NCI-H774 (cell line): ENCODE data around the gene POLR1E.

Experiments used
- DNase-seq: peaks from one replicate; lab custom pipeline; 2025; lab: John Stamatoyannopoulos, UW

Gene POLR1E

DNA sequence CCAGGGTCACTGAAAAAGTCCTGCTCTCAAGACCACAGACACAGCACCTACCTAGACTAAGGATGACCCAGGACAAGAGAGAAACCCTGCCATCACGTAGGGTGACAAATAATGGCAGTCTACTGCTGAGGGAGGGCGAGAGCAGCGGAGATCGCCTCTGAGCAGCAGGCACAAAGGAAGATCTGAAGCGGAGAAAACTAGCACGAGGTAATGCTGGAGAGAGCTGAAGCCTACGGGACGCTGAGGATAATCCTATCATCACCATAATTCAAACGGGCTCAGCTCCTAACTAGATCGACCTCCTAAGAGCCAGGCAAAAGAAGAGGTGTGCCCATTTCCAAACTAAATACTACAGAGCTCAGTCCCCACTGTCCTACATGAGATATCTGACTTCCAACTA, 49.2 kb downstream of the POLR1E start:
- DNase-seq = no peak

DNA sequence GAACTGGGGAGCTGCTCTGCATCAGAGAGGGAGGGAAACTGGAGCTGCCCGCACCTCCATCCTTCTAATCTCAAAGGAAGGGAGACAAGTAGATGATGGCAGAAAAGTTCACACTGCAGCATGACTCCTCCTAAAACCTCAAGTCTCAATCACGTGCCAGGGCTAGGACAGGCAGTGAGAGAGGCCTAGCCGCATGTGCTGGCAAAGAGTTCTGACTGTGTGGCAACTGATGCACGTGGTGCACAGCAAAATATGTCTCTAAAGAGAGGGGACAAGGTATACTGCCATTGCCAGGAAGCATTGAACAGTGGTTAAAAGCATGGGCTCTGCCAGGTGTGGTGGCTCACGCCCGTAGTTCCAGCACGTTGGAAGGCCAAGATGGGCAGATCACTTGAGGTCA, 52.4 kb downstream of the POLR1E start:
- no peak for DNase-seq

DNA sequence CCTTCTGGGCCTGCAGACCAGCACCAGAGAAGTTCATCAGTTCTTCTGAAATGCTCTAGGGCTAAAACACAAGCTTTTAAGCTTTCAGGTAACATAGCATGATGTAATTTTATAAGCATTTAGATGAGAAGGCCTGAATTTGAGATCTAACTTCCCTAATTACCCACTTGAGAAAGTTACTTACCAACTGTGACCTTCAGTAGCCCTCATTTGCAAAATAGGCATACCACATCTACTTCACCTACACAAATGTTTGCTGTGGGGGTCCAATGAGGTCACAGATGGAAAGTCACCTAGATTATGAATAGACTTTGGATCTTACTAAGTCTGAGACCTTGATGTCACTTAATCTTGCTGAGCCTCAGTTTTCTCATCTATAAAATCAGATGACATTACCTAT, 53.9 kb downstream of the POLR1E start:
- no peak for DNase-seq

DNA sequence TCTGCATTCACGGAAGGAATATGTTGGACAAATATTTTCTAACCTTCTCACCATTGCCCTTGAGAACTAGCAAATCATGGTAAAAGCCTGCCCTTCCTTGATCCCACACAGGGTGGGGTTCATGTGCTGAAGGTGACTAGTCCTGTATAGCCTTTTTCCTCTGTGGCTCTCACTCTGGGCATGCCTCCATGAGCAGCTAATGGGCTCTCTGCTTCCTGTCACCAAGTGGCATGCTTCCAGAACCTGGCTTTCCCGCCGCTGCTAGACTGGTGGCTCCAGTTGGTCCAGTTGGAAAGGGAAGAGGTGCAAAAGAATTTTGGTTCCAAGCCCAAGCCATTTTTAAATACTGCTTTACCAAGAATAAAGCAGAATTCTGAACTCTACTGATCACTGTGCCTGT, 54.9 kb downstream of the POLR1E start:
- DNase-seq = no peak

DNA sequence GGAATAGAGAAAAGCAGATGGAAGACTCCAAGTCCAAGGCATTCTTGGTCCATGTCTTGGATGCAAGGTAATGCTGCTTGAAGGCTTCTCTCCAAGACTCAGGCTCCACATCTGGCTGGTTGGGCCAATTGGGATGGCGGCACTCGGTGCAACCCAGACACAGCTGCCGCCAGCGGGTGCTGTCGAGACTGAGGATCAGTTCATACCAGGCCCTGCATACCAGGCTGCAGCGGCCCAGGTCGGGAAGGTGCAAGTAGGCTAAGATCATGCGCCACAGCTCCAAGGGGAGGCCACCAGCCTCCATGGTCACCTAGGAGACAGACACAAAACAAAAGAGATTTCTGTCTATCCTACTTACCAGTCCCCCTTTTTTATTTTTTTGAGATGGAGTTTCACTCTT, 55.7 kb downstream of the POLR1E start:
- DNase-seq = no peak

DNA sequence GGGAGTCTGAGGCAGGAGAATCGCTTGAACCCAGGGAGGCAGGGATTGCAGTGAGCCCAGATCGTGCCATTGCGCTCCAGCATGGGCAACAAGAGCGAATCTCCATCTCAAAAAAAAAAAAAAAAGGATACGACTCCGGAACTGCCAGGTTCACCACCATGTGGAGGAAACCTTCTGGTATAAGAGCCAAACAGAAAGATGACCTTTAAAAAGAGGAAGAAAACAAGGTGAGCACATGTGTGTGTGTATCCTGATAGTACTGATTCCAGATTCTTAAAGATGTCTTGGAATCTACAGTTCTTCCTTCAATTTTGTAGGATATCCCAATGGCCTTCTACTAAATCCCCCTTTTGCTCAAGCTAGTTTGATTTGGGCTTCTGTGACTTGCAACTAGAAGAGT, 56.7 kb downstream of the POLR1E start:
- no peak for DNase-seq

DNA sequence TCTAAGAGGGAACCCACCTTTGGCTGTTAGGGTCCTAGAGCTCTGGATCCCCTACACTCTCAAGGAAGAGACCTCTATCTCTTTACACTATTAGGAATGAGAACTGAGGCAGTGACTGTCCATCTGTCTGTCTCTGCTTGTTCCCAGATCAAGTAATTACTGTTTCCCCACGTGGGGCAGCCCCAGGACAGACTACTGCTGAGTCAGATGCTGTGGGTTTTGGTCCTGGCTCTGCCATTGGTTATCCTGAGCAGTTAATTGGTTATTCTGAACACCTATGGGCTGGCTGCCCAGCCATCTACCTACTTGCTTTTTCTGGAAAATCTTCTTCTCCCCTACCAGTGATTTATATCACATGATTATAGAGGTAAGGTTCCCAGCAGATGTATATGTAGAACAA, 57.1 kb downstream of the POLR1E start:
- DNase-seq = no peak

DNA sequence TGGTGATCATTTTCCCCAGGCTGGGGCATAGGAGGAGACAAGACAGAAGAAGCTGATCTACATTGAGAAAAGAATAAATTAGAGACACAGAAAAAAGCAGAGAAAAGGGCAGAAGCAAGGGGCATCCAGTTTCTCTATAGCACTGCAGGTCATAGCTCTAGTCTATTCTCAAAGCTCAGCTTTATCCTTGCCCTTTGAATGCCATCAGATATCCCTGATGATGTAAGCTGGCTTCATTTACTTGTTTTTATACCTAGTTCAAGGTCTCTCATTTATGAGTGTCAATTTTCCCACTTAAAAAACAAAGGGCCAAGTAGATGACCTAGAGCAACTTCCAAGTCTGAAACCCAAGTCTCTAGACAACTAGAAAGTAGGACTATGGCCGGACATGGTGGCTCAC, 57.7 kb downstream of the POLR1E start:
- DNase-seq = no peak

DNA sequence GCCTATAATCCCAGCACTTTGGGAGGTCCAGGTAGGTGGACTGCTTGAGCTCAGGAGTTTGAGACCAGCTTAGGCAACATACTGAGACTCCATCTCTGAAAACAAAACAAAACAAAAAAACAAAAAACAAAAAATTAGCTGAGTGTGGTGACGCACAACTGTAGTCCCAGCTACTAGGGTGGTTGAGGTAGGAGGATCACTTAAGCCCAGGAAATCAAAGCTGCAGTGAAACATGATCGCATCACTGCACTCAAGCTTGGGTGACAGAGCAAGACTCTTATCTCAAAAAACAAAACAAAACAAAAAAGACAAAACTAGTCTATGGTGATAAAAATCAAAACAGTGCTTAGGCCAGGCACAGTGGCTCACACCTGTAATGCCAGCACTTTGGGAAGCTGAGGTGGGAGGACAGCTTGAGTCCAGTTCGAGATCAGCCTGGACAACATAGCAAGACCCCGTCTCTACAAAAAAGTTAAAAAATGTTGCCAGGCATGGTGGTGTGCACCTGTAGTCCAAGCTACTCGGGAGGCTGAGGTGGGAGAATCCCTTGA, 61.7 kb downstream of the POLR1E start:
- DNase-seq = no peak

DNA sequence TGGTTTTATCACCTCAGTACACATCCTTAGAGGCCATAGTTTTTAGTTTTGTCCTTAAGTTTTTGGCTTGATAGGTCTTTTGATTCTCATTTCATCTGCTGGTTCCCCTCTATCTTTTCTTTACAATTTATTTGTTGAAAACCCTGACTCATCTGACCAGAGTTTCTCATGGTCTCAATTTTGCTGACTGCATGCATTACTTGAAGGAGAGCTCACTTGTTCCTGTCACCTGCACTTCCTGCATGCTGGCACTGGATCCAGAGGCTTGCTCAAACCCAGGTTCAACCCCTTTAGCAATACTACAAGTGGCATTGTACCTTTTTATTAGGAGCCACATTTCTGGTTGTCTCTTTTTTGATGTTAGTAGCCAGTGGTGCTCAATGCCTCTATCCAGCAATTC, 63.8 kb downstream of the POLR1E start:
- no peak for DNase-seq

DNA sequence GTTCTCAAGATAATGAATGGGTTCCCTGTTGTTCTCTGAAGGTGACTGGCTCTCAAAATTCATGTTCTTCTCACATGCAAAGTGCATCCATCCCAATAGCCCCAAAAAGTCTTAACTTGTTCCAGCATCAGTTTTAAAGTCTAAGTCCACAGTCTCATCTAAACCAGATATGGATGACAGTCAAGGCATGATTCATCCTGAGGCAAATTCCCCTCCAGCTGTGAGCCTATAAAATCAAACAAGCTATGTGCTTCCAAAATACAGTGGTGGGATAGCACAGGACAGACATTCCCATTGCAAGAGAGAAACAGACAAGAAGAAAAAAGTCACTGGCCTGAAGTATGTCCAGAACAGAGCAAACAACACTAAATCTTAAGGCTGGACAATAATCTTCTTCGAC, 65.0 kb downstream of the POLR1E start:
- no peak for DNase-seq

DNA sequence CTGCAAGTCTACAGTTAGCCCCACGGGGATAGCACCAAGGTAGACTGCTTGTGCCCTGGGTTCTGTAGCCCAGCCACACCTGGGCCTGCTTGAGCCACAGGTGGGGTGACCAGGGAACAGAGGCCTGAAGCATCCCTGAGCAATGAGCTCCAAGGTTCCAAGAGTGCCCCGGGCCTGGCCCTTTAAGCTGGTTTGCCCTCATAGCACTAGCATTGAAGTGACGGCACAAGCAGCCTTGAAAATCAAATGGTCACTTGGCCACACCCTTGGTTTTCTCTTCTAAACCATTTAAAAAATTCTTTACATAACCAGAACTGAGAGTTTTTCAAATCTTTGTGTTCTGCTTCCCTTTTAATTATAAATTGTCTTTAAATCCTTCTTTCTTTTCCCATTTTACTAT, 65.7 kb downstream of the POLR1E start:
- DNase-seq = no peak

DNA sequence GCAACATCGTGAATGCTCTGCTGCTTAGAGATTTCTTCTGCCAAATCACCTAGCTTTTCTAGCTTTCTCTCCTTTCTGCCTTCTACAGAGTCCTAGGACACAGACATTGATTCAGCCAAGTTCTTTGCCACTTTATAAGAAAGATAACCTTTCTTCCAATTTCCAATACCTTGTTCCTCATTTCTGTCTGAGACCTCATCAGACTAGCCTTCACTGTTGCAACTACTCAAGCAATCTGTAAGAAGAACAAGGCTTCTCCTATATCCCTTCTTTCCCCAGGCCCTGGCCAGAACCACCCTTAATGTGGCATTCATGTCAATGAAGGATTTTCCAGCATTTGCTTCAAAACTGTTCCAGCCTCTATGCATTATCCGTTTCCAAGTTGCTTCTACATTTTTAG, 66.1 kb downstream of the POLR1E start:
- DNase-seq = no peak
